Stimulated activated CD4-positive, alpha-beta T cell treated with anti-CD3 and anti-CD28 coated beads, Interleukin-2, amount 100 ng/mL, for 4 hours (primary cell): Measurements from ENCODE around the gene ABCG5.

Experiments used
- DNase-seq: peaks from one replicate; pipeline ENCODE4 v3.0.0-alpha.2; 2020; ENCODE audit warnings: low read depth

Gene ABCG5

DNA sequence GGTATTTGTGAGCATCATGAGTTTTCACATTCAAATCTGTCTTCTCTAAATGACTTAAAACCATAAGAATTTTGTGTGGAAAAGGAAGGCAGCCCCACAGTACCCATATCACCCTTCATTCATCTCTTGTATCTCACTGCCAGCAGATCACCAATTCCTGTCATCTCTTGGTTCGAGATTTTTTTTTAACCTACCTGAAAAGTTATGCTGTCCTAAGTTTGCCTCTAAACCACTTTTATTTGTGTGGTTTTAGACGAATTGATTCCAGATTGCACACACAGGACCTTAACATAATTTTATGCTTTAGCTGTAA, 32.0 kb downstream of the ABCG5 start:
- no peak for DNase-seq

DNA sequence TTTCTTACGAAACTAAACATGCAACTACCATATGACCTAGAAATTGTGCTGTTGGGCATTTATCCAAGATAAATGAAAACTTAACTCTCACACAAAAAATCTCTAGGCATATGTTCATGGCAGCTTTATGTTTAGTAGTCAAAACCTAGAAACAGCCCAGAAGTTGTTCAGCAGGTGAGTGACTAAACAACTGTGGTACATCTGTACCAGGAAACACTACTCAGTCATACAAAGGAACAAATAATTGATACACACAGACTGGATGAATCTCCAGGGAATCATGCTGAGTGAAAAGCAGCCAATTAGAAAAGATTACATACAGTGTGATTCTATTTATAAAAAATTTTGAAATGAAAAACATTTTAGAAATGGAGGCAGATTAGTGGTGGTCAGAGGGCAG, 35.5 kb downstream of the ABCG5 start:
- no peak for DNase-seq

DNA sequence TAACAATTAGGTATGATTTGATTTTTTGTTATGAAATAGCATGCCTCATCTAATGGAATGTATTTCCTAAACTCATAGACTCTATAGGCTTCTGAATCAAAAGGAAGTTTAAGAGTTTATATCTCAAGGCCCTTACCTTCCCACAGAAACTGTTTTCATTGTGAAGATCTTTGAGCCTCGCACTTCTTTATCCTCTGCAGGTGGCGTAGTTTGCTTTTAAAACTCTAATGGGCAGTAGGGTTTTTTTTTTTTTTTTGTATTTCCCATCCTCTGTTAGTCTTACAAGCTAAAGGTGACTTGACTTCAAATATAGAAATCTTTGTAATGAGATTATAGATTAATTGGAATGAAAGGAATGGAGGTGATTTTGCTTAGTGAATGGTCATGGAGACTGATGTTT, 36.5 kb downstream of the ABCG5 start:
- DNase-seq: no peak

DNA sequence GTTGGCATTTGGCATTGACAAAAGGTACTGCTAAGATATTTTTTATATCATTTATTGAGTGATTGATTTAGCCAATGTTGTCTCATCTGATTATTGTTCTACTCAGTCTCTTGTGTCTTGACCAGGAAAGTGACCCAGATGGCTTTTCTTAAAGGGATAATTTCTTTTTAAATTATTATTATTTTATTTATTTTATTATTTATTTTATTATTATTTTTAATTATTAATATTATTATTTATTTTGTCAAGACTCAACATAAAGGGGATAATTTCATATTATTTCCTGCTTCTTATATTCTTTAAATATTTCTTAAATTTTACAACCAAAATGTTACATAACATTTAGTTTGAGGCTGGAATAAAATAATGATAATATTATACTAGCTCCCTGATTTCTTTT, 37.7 kb downstream of the ABCG5 start:
- no peak for DNase-seq

DNA sequence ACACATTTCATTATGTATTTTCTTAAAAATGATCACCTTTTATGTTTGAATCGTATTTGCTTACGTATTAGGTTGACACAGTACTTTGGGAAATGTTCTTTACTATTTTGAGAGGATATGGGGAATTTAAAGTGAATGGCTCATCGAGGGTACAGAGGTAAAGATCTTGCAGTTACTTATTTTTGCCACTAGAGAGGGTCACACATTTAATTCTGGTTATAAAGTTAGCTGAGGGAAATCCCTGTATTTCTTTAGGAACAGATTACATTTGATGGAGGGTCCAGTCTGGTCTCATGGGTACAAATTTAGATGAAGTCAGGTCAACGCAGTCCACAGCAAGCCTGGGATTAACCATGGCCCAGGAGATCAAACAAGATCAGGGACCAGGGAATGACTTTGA, 40.3 kb downstream of the ABCG5 start:
- DNase-seq: no peak

DNA sequence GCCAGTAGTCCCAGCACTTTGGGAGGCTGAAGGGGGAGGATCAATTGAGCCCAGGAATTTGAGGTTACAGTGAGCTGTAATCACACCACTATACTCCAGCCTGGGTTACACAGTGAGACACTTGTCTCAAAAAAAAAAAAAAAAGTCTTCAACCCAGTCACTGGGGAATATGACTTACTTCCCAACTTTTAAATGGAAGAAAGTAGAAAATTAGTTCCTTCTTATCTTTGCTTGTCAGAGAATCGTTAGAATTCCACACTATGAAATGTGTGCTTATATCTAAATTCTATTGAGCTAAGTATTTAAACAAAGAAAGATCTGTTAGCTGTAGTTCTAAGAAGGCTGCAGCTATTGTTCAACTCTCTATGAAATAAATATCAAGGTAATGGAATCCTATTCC, 42.4 kb downstream of the ABCG5 start:
- no peak for DNase-seq

DNA sequence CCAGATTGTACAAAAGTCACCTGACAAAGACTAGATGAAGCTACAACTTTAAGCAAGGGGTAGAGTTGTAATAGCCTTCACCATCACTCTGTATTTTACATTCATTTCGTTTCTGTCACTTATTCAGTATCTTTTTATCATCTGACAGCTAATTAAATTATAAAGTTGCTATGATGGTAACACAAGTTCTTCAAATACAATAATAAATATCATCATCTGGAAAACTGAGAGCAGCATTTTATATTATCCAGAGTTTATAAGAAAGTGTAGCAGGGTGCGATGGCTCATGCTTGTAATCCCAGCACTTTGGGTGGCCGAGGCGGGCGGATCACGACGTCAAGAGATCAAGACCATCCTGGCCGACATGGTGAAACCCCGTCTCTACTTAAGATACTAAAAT, 43.7 kb downstream of the ABCG5 start:
- DNase-seq: no peak

DNA sequence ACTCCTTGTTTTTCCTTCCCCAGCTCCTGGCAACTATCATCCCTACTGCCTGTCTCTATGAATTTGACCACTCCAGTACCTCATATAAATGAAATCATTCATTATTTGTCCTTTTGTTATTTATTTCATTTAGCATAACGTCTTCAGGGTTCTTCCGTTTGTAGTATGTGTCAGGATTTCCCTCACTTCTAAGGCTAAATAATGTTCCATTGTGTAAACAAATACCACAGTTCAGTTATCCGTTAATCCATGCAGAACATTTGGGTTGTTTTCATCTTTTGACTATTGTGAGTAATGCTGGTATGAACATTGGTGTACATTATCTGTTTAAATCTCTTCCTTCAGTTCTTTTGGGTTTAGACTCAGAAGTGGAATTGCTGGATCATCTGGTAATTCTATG, 46.0 kb downstream of the ABCG5 start:
- DNase-seq: no peak

DNA sequence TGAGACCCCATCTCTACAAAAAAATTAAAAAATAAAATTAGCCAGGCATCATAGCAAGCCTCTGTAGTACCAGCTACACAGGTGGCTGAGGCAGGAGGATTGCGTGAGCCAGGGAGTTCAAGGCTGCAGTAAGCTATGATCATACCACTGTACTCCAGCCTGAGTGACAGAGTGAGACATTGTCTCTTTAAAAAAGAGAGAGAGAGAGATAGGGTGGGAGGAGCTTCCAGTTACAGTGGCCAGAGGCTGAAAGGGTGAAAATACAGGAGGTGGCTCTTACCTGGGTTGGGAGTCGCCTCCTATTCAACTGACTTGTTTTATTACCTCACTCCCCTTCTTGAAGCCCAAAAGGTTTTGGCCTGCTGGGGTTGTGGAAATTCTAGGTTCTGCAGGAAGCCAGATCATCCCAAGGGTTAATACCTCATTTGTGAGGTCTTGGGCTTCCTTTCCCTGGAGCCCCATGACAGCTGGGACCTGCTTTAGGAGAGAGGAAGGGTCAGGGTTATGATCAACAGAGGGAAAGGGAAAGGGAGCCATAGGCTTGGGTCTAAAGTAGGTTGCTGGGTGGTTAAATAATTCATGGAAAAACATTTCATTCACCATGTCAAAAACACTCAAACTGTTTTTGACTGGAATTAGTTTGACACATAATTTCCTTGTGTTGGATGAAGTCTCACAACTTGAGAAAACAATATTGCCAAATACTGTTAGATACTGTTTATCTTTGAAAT, 47.4 kb downstream of the ABCG5 start:
- no peak for DNase-seq

DNA sequence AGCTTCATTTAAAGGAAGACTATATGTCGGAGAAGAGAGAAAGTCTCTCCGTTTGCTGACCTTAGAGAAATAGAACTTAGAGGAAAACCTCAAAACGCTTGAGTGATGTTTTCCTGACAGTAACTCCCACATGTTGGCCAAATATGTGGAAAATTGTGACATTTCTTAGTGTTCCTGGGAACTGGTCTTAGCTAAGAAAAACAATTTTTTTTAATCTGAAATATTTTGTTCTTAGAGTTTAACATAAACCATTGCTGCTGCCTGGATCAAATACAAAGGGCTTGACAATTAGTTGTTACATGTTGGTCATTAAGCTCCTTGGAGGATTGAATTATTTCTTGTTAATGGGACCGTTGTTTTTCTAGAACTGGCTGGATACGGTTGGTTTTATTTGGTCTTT, 48.5 kb downstream of the ABCG5 start:
- no peak for DNase-seq

DNA sequence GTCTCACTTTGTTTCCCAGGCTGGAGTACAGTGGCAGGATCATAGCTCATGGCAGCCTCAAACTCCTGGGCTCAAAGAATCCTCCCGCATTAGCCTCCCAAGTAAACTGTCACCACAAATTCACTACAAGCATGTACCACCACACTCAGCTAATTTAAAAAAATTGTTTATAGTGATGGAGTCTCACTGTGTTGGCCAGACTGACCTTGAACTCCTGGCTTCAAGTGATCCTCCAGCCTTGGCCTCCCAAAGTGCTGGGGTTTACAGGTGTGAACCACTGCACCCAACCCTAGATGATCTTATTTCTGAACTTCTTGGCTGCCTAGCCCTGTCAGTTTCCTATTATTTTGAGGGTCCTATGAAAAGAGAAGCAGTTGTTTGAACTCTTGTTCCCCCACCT, 50.0 kb downstream of the ABCG5 start:
- no peak for DNase-seq

DNA sequence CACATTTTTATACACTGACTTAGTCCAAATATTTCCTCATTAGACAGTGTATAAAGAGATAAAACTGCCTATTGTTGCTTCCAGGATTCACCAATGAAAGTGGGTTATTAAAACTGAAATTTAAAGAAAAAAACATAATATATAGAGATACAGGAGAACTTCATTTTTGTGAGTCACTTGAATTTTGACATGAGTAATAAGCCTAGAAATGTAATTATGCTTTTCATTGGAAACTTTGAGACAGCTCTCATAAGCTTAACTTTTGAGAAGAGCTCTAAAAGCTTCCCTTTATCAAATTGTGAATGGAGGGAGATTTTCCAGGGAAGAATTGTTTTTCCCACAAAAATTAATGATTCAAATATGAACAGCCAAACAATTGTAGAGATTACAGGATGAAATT, 50.7 kb downstream of the ABCG5 start:
- no peak for DNase-seq

DNA sequence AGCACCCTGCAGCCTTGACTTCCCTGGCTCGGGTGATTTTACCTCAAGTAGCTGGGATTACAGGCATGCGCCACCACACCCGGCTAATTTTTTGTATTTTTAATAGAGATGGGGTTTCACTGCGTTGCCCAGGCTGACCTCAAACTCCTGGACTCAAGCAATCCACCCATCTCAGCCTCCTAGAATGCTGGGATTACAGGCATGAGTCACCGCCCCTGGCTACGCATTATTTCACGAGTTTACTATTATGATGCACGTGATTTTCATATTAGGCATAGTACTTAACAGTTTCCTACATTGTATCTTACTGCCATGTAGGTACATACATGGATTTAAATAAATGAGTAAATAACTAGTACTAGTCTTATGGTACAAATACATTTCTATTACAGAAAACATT, 60.4 kb downstream of the ABCG5 start:
- DNase-seq: no peak

DNA sequence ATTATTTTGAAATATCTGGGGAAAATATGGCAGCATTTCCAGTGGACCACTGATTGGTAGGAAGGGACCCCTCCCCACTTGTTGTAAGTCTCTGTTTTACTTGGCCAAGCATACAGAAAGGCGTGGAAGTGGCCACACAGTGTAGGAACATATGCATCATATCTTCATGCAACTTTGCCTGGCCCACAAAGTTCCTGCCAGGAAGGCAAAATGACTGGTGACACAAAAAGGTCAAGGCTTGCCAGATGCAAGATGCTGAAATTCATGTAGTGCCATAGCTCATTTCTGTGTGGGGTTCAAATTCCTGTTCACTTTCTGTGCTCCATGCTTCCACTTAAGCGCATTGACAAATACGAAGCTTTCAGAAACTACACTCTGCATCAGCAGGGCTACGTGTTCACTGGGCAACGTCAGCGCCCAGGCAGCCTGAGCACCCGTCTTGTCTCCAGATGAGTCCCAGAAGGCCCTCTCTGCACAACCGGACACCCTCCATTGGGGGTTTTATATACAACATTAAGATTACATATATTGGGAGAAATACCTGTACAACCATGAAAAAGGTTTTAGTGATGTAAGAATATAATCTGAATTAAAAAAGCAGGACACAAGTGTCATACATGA, 61.2 kb downstream of the ABCG5 start:
- no peak for DNase-seq

DNA sequence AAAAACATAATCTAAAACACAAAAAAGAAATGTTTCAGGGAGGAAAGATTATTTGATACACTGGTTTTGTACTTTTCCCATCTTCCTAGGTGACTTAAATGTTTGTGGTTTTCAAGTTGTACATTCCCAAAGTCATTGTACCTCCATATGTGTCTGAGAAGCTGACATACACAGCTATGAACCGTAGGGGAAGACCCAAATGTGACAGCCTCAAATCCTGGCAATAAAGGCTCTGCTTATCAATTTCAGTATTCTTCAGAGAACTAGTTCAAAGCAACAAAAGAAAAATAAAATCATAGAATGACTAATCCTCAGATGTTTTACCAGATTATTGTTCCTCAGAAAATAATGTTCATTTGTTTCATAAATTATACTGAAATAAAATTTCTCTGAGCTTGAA, 62.3 kb downstream of the ABCG5 start:
- no peak for DNase-seq

DNA sequence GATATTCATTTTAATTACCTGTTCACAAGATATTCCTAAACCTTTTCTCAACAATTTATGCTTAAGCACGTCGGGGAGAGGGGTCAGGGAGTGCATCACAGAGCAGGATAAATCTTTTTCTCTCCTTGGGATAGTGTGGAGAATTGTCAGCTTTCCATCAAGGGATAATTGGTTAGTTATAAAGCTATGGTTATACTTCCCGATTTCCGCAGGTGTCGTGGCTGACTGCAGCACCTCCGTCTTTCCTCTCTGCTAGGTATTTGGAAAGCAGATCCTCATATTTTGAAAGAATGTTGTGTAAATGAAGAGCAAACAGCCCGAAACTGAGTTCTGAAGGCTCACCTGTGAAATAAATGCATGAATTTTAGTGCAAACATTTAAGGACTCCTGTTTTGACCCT, 64.0 kb downstream of the ABCG5 start:
- DNase-seq: no peak

DNA sequence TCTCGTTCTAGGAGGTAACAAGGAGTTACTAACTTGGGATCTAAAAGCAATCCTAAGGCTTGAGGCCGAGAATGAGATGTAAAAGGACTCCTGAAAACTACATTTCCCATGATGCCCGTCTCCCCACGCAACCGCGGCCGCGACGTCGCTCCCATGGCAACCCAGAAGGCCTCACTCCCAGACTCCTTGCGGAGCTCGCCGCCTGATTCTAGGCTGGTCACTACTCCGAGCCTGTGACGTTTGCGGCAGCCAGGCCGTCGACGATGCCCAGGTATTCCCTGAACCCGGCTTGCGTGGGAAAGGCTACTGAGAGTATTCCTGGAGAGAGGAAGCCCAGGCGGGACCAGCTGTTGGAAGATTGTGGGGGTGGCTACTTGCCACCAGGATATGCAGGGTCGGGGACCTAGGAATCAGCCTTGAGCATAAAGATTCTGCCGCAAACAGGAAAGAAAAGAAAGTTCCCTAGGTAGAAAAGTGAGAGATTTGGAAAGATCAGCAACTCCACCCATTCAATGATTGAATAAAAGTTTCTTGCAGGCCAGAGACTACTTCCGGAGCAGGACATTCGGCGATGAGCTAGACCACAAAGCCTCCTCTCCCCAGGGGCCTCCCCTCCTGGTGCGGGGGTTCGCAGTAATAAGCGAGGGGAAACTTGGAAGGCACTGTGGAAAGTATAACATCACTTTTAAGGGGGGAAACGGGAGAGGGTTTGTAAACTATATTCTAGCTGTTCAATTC, 64.6 kb downstream of the ABCG5 start, which contains the start of gene DYNC2LI1:
TSS of gene DYNC2LI1 (plus strand) at position 164 of the 738 bp plus-strand sequence. CDS start at position 264, 100 bp downstream.
- peak; percentile 62 for DNase-seq

DNA sequence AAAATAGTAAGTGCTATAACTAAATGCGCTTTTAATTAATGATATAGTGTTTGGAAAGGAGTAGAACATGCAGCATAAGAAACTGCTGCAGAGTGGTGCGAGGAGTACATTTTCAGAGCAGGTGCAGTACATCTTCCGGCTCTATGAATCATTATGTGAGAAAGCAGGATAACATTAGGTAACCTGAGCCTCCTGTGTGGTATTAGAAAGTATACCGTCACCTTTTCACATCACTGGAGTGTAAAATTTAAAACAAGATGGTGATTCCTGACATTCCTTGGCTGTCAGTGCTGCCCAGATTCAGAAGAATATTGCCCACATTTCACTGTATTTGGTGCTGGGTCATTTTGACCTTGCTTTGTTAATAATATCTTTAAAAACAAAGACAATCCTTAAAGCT, 72.6 kb downstream of the ABCG5 start:
- no peak for DNase-seq

DNA sequence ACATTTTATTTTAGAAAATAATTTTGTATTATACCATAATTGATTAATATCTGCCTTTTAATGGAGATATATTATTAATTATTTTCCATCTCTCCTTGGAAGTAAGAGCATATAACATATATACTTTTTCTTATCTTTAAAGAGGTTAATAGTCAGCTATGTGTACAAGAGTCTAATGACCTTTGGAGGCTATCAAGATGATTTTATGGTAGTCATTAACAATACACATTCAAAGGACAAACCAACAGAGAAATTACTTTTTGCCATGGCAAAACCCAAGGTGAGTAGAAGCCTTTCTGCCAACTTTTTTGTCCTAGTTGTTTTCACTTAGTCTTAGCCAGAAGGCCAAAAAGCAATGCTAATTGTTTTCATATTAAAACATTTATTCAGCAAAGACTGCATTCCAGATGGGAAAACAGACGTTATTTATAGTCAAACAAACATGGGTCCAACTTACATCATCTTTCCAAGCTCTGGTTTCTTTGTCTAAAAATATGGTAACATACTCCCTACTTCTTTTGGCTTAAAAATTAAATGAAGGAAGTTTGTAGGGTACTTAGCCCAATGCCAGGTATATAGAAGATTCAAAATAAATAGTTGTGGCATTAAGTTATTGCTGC, 74.4 kb downstream of the ABCG5 start:
- no peak for DNase-seq

DNA sequence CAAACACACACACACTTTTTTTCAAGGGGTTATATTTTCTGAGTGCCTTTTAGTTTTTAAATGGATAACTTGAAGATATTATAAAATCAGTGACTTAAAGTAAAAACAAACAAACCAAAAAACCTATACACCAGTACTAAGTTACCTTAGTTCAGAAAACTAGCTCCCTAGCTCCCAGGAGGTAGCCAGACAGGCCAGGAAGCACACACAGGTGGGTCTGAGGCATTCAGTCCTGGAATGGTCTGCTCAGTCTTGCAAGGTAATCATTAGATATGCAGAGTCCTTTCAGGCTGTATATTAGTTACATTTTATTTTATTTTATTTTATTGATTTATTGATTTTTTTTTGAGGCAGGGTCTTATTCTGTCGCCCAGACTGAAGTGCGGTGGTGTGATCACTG, 75.5 kb downstream of the ABCG5 start:
- no peak for DNase-seq
